ENCODE data around the gene CCZ1B.
"Not testable (repeated sequence)": the region's sequence is repeated elsewhere in the genome, so short reads cannot be mapped to it uniquely, and the experiment has no call there.

The CCZ1B gene

DNA sequence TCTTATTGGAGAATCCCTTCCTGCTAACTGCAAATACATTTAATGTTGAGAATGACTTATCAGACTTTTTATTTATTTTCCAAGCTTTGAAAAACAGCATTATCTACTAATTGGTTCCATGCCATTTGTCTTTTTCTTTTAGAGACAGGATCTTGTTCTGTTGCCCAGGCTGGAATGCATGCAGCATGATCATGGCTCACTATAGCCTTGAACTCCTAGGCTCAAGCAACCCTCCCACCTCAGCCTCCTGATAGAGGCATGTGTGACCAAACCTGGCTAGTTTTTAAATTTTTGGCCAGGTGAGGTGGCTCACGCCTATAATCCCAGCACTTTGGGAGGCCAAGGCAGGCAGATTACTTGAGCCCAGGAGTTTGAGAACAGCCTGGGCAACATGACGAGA, 13.1 kb downstream of the CCZ1B start:
- not testable (repeated sequence) for H3K27ac ChIP-seq (ENCODE audit: low read depth, low read length); H3K9me3 ChIP-seq (ENCODE audit: insufficient read depth, low read length); H3K9me2 ChIP-seq (replicated peaks; ENCODE audit: insufficient read depth, low read length); H3K27me3 ChIP-seq (ENCODE audit: low read length); H3K4me2 ChIP-seq (ENCODE audit: low read depth, low read length, poor library complexity, severe bottlenecking); H3K79me2 ChIP-seq (ENCODE audit: insufficient read depth, low read length); H3K9ac ChIP-seq (ENCODE audit: low read length); H3F3A ChIP-seq (ENCODE audit: insufficient read depth); H2AFZ ChIP-seq (ENCODE audit: low read depth, low read length, severe bottlenecking); H3K36me3 ChIP-seq (ENCODE audit: low read length); H4K20me1 ChIP-seq (ENCODE audit: low read depth, low read length); H3K4me3 ChIP-seq (ENCODE audit: insufficient read depth, low read length, poor library complexity, severe bottlenecking)

DNA sequence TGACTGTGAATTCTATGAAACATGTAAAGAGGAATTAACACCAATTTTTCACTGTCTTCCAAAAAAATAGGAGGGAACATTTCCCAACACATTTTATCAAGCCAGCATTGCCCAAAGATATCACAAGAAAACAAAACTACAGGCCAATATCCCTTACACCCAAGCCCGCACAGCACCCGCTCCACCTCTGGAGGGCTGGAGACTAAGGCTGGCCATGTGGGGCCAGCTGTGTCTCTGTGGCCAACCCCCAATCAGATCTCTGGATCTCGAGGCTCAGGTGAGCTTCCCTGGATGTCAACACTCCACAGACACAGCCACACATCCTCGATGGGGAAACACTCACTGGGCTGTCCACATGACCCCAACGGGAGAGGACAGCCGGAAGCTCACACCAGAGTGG, 18.1 kb downstream of the CCZ1B start:
- H3F3A ChIP-seq (ENCODE audit: insufficient read depth); H3K27ac ChIP-seq (ENCODE audit: low read depth, low read length); H3K79me2 ChIP-seq (ENCODE audit: insufficient read depth, low read length); H3K36me3 ChIP-seq (ENCODE audit: low read length); H3K9me3 ChIP-seq (ENCODE audit: insufficient read depth, low read length); H3K4me2 ChIP-seq (ENCODE audit: low read depth, low read length, poor library complexity, severe bottlenecking); H3K9me2 ChIP-seq (replicated peaks; ENCODE audit: insufficient read depth, low read length); H4K20me1 ChIP-seq (ENCODE audit: low read depth, low read length); H3K9ac ChIP-seq (ENCODE audit: low read length); H3K27me3 ChIP-seq (ENCODE audit: low read length); H3K4me3 ChIP-seq (ENCODE audit: insufficient read depth, low read length, poor library complexity, severe bottlenecking); H2AFZ ChIP-seq (ENCODE audit: low read depth, low read length, severe bottlenecking): not testable (repeated sequence)

- H2AFZ ChIP-seq (ENCODE audit: low read depth, low read length, severe bottlenecking); H3K27me3 ChIP-seq (ENCODE audit: low read length); H4K20me1 ChIP-seq (ENCODE audit: low read depth, low read length); H3K27ac ChIP-seq (ENCODE audit: low read depth, low read length); H3K9me3 ChIP-seq (ENCODE audit: insufficient read depth, low read length); H3K4me2 ChIP-seq (ENCODE audit: low read depth, low read length, poor library complexity, severe bottlenecking); H3K9ac ChIP-seq (ENCODE audit: low read length); H3K79me2 ChIP-seq (ENCODE audit: insufficient read depth, low read length); H3K9me2 ChIP-seq (replicated peaks; ENCODE audit: insufficient read depth, low read length); H3F3A ChIP-seq (ENCODE audit: insufficient read depth); H3K36me3 ChIP-seq (ENCODE audit: low read length); H3K4me3 ChIP-seq (ENCODE audit: insufficient read depth, low read length, poor library complexity, severe bottlenecking): not testable (repeated sequence)
Observed at GRCh38 chr7:6807393-6807918, 18.6 kb downstream of the CCZ1B start.

- H3F3A ChIP-seq (ENCODE audit: insufficient read depth); H3K79me2 ChIP-seq (ENCODE audit: insufficient read depth, low read length); H3K27ac ChIP-seq (ENCODE audit: low read depth, low read length); H3K4me3 ChIP-seq (ENCODE audit: insufficient read depth, low read length, poor library complexity, severe bottlenecking); H3K9me2 ChIP-seq (replicated peaks; ENCODE audit: insufficient read depth, low read length); H3K27me3 ChIP-seq (ENCODE audit: low read length); H2AFZ ChIP-seq (ENCODE audit: low read depth, low read length, severe bottlenecking); H3K36me3 ChIP-seq (ENCODE audit: low read length); H3K4me2 ChIP-seq (ENCODE audit: low read depth, low read length, poor library complexity, severe bottlenecking); H4K20me1 ChIP-seq (ENCODE audit: low read depth, low read length); H3K9me3 ChIP-seq (ENCODE audit: insufficient read depth, low read length); H3K9ac ChIP-seq (ENCODE audit: low read length): not testable (repeated sequence)
Observed at GRCh38 chr7:6800331-6800730, 25.7 kb downstream of the CCZ1B start.

DNA sequence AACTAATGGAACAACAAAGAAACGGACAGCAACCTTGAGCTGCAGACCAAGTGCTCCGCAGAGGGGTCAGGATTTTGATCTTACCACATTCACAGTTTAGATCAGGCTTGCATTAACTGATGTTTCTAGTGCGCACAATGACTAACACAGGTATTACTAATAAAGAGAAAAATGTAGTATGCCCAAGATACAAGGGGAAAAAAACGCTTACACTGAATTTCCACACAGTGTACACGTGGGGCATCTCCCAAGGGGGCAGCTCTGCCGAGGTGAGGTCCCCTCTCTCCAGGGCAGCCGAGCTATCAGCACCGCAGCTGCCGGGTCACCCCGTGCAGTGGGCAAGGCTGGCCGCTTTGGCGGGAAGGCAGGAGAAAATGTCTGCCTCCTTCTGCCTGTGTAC, 26.2 kb downstream of the CCZ1B start:
- not testable (repeated sequence) for H3K9ac ChIP-seq (ENCODE audit: low read length); H3K9me3 ChIP-seq (ENCODE audit: insufficient read depth, low read length); H3K4me2 ChIP-seq (ENCODE audit: low read depth, low read length, poor library complexity, severe bottlenecking); H2AFZ ChIP-seq (ENCODE audit: low read depth, low read length, severe bottlenecking); H3K36me3 ChIP-seq (ENCODE audit: low read length); H3K9me2 ChIP-seq (replicated peaks; ENCODE audit: insufficient read depth, low read length); H3K27me3 ChIP-seq (ENCODE audit: low read length); H3K4me3 ChIP-seq (ENCODE audit: insufficient read depth, low read length, poor library complexity, severe bottlenecking); H4K20me1 ChIP-seq (ENCODE audit: low read depth, low read length); H3K27ac ChIP-seq (ENCODE audit: low read depth, low read length); H3K79me2 ChIP-seq (ENCODE audit: insufficient read depth, low read length); H3F3A ChIP-seq (ENCODE audit: insufficient read depth)

- not testable (repeated sequence) for H4K20me1 ChIP-seq (ENCODE audit: low read depth, low read length); H3K9me2 ChIP-seq (replicated peaks; ENCODE audit: insufficient read depth, low read length); H3K4me3 ChIP-seq (ENCODE audit: insufficient read depth, low read length, poor library complexity, severe bottlenecking); H3K4me2 ChIP-seq (ENCODE audit: low read depth, low read length, poor library complexity, severe bottlenecking); H3K27ac ChIP-seq (ENCODE audit: low read depth, low read length); H2AFZ ChIP-seq (ENCODE audit: low read depth, low read length, severe bottlenecking); H3K27me3 ChIP-seq (ENCODE audit: low read length); H3F3A ChIP-seq (ENCODE audit: insufficient read depth); H3K79me2 ChIP-seq (ENCODE audit: insufficient read depth, low read length); H3K9me3 ChIP-seq (ENCODE audit: insufficient read depth, low read length); H3K36me3 ChIP-seq (ENCODE audit: low read length); H3K9ac ChIP-seq (ENCODE audit: low read length)
Observed at GRCh38 chr7:6798047-6798446, 28.0 kb downstream of the CCZ1B start.

- H3K79me2 ChIP-seq (ENCODE audit: insufficient read depth, low read length): not testable (repeated sequence)
Observed at GRCh38 chr7:6797218-6797617, 28.9 kb downstream of the CCZ1B start.

GRCh38 chr7:6794276-6794675, 31.8 kb downstream of the CCZ1B start:
- H3K27ac ChIP-seq (ENCODE audit: low read depth, low read length); H3K79me2 ChIP-seq (ENCODE audit: insufficient read depth, low read length); H4K20me1 ChIP-seq (ENCODE audit: low read depth, low read length); H3K36me3 ChIP-seq (ENCODE audit: low read length); H3K4me3 ChIP-seq (ENCODE audit: insufficient read depth, low read length, poor library complexity, severe bottlenecking); H3K9ac ChIP-seq (ENCODE audit: low read length); H3K9me2 ChIP-seq (replicated peaks; ENCODE audit: insufficient read depth, low read length); H3K9me3 ChIP-seq (ENCODE audit: insufficient read depth, low read length); H3K27me3 ChIP-seq (ENCODE audit: low read length); H3K4me2 ChIP-seq (ENCODE audit: low read depth, low read length, poor library complexity, severe bottlenecking); H3F3A ChIP-seq (ENCODE audit: insufficient read depth); H2AFZ ChIP-seq (ENCODE audit: low read depth, low read length, severe bottlenecking): not testable (repeated sequence)

More at GRCh38 chr7:6797218-6797617, 28.9 kb downstream of the CCZ1B start:
- not testable (repeated sequence) for H3K27me3 ChIP-seq (ENCODE audit: low read length); H3K27ac ChIP-seq (ENCODE audit: low read depth, low read length); H3K36me3 ChIP-seq (ENCODE audit: low read length); H3K9ac ChIP-seq (ENCODE audit: low read length); H3K9me3 ChIP-seq (ENCODE audit: insufficient read depth, low read length); H2AFZ ChIP-seq (ENCODE audit: low read depth, low read length, severe bottlenecking); H3K9me2 ChIP-seq (replicated peaks; ENCODE audit: insufficient read depth, low read length); H4K20me1 ChIP-seq (ENCODE audit: low read depth, low read length); H3F3A ChIP-seq (ENCODE audit: insufficient read depth); H3K4me2 ChIP-seq (ENCODE audit: low read depth, low read length, poor library complexity, severe bottlenecking); H3K4me3 ChIP-seq (ENCODE audit: insufficient read depth, low read length, poor library complexity, severe bottlenecking)

Measured in SU-DHL-6 (cell line).